Neural progenitor cell (in vitro differentiated cells): ENCODE measurements around the gene OR51B6.

Experiments used
- CTCF ChIP-seq: fragments of 200-600 bp; sonication (generic); IDR thresholded peaks from 2 replicates; pipeline ENCODE4 v1.5.1; 2017; ENCODE audit warnings: antibody characterized with exemption, mild to moderate bottlenecking
- EZH2 ChIP-seq: fragments of 200-600 bp; sonication (generic); IDR thresholded peaks from 2 replicates; pipeline ENCODE4 v1.6.1; 2017; ENCODE audit warnings: antibody characterized with exemption, mild to moderate bottlenecking, moderate library complexity

- TF ChIP-seq CTCF (no peak), EZH2 (no peak)
Observed at GRCh38 chr11:5307256-5308019, 43.9 kb upstream of the OR51B6 start.
